Esophagus squamous epithelium (tissue), 4 donors: Measurements from ENCODE around the gene GTPBP1.

ENCODE experiments used
- CTCF ChIP-seq, 6 experiments: fragments of 450-650 bp in 4 of 6; fragments of 200-600 bp in 2 of 6; sonication (generic) in 2 of 6; IDR thresholded peaks; one replicate each; pipeline ENCODE4 v1.5.1; 2016 to 2019; ENCODE audit warnings: antibody characterized with exemption in 6 of 6, mild to moderate bottlenecking in 4 of 6, moderate library complexity in 4 of 6
- POLR2A ChIP-seq, 4 donors: fragments of 450-650 bp; IDR thresholded peaks; one replicate each; pipeline ENCODE4 v1.6.1; 2017; ENCODE audit warnings: antibody characterized with exemption in 4 of 4, mild to moderate bottlenecking in 4 of 4, moderate library complexity in 3 of 4

DNA sequence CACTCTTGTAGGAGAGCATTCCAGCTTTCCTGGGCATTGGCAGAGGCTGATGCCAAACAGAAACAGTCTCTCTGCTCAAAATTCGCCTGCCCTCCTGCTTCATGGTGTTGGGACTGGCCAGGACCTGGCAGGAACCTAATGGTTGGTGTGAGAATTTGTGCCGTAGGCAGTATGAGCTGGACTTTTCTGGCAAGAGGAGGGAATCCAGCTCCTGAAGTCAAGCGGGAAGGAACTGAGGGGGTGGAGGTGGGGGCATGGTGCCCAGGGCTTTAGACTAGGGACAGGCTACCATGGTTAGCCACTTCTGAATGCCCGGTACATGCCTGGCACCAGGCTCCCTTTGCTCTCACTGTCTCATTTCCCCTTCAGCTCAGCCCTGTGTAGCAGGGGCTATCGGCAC, 30.9 kb upstream of the GTPBP1 start:
- TF ChIP-seq CTCF (IDR thresholded peaks at IDR 0.05): no peak
- TF ChIP-seq POLR2A (IDR thresholded peaks at IDR 0.05): no peak
